Endothelial cell of hepatic sinusoid (primary cell): ENCODE measurements around the gene RMRP.
"Not testable (repeated sequence)": the region's sequence is repeated elsewhere in the genome, so short reads cannot be mapped to it uniquely, and the experiment has no call there.

Experiments
- in situ Hi-C: cut with HindIII; loops from 2 replicates; pipeline ENCODE4 v1.10.0; 2017; ENCODE audit warnings: low sequenced_read_pairs

Gene RMRP

GRCh38 chr9:35646533-35647265, 11.1 kb downstream of the RMRP start:
- in situ Hi-C loops: loop anchor here (5.0 kb wide), 1 partner anchor 66 kb away; no protein-coding TSS in a partner anchor

- in situ Hi-C loops: loop anchor here (5.0 kb wide), 1 partner anchor 66 kb away; no protein-coding TSS in a partner anchor
Measured at GRCh38 chr9:35646153-35646532, 11.7 kb downstream of the RMRP start.

- in situ Hi-C loops: loop anchor here (5.0 kb wide), 1 partner anchor 67 kb away; no protein-coding TSS in a partner anchor
Measured at GRCh38 chr9:35645736-35646135, 12.1 kb downstream of the RMRP start.

- in situ Hi-C loops: no loop called here
Measured at GRCh38 chr9:35643046-35643445, 14.8 kb downstream of the RMRP start.

- in situ Hi-C loops: not testable (repeated sequence)
Measured at GRCh38 chr9:35641478-35641877, 16.3 kb downstream of the RMRP start.

- in situ Hi-C loops: not testable (repeated sequence)
Measured at GRCh38 chr9:35640431-35640830, 17.4 kb downstream of the RMRP start.

- in situ Hi-C loops: no loop called here
Measured at GRCh38 chr9:35639631-35640030, 18.2 kb downstream of the RMRP start.

- in situ Hi-C loops: not testable (repeated sequence)
Measured at GRCh38 chr9:35639225-35639624, 18.6 kb downstream of the RMRP start.

- in situ Hi-C loops: not testable (repeated sequence)
Measured at GRCh38 chr9:35638751-35639150, 19.1 kb downstream of the RMRP start.

- in situ Hi-C loops: not testable (repeated sequence)
Measured at GRCh38 chr9:35637427-35637955, 20.3 kb downstream of the RMRP start.

GRCh38 chr9:35636877-35637246, 21.0 kb downstream of the RMRP start:
- in situ Hi-C loops: not testable (repeated sequence)

GRCh38 chr9:35636135-35636876, 21.5 kb downstream of the RMRP start:
- in situ Hi-C loops: no loop called here

- in situ Hi-C loops: no loop called here
Measured at GRCh38 chr9:35635730-35636129, 22.1 kb downstream of the RMRP start.

- in situ Hi-C loops: loop anchor here (5.0 kb wide), 2 partner anchors 53 to 77 kb away; no protein-coding TSS in a partner anchor
Measured at GRCh38 chr9:35629597-35629996, 28.2 kb downstream of the RMRP start.

GRCh38 chr9:35628389-35628991, 29.3 kb downstream of the RMRP start:
- in situ Hi-C loops: loop anchor here (5.0 kb wide), 2 partner anchors 54 to 76 kb away; no protein-coding TSS in a partner anchor

GRCh38 chr9:35627575-35627974, 30.2 kb downstream of the RMRP start:
- in situ Hi-C loops: loop anchor here (5.0 kb wide), 2 partner anchors 55 to 75 kb away; no protein-coding TSS in a partner anchor

GRCh38 chr9:35619800-35620158, 38.0 kb downstream of the RMRP start:
- in situ Hi-C loops: no loop called here

GRCh38 chr9:35618854-35619799, 38.7 kb downstream of the RMRP start:
- in situ Hi-C loops: no loop called here

GRCh38 chr9:35618325-35618727, 39.5 kb downstream of the RMRP start, which contains the start of gene CD72:
Gene CD72 (minus strand): TSS chr9:35618413. CDS start chr9:35618303, 110 bp downstream.
- in situ Hi-C loops: no loop called here

- in situ Hi-C loops: no loop called here
Measured at GRCh38 chr9:35617548-35617947, 40.3 kb downstream of the RMRP start.
